Measurements from ENCODE around the gene PNP.

GRCh38 chr14:20515846-20516245 is 46.6 kb downstream of the PNP start:
- TF ChIP-seq CTCF (IDR thresholded peaks at IDR 0.05) (no peak), POLR2A (IDR thresholded peaks at IDR 0.05) (no peak), EP300 (IDR thresholded peaks at IDR 0.05) (no peak)
